Kidney tubule cell (primary cell): Measurements from ENCODE around the gene GAD1.
A peak's percentile ranks its signal among the peaks of the same experiment; 100 is the strongest.

Source experiments
- DNase-seq: peaks from one replicate; pipeline ENCODE4 v3.0.0-alpha.2; 2018; ENCODE audit warnings: low spot score

Gene GAD1

GRCh38 chr2:170818036-170818751, 1.5 kb downstream of the GAD1 start:
- DNase-seq: peak; percentile 15

GRCh38 chr2:170818752-170819470, 2.2 kb downstream of the GAD1 start:
- DNase-seq: no peak

- DNase-seq: no peak
Measured at GRCh38 chr2:170819680-170820664, 3.3 kb downstream of the GAD1 start.

- DNase-seq: no peak
Measured at GRCh38 chr2:170820757-170821530, 4.3 kb downstream of the GAD1 start.

GRCh38 chr2:170821531-170822289, 5.0 kb downstream of the GAD1 start:
- no peak for DNase-seq

- DNase-seq: no peak
Measured at GRCh38 chr2:170822290-170823087, 5.8 kb downstream of the GAD1 start.

- no peak for DNase-seq
Measured at GRCh38 chr2:170823088-170823897, 6.6 kb downstream of the GAD1 start.

GRCh38 chr2:170823898-170824215, 7.2 kb downstream of the GAD1 start:
- no peak for DNase-seq

GRCh38 chr2:170824526-170825015, 7.9 kb downstream of the GAD1 start:
- DNase-seq: no peak

GRCh38 chr2:170827841-170828532, 11.3 kb downstream of the GAD1 start:
- no peak for DNase-seq

- DNase-seq: no peak
Measured at GRCh38 chr2:170828533-170828916, 11.8 kb downstream of the GAD1 start.

GRCh38 chr2:170829036-170829435, 12.3 kb downstream of the GAD1 start:
- DNase-seq: no peak

GRCh38 chr2:170830166-170830565, 13.5 kb downstream of the GAD1 start:
- no peak for DNase-seq

GRCh38 chr2:170831115-170831514, 14.4 kb downstream of the GAD1 start:
- no peak for DNase-seq

- no peak for DNase-seq
Measured at GRCh38 chr2:170836027-170836426, 19.3 kb downstream of the GAD1 start.

GRCh38 chr2:170840717-170841210, 24.1 kb downstream of the GAD1 start:
- peak; percentile 16 for DNase-seq

- DNase-seq: peak; percentile 65
Measured at GRCh38 chr2:170842785-170843184, 26.1 kb downstream of the GAD1 start.

- peak; percentile 82 for DNase-seq
Measured at GRCh38 chr2:170843656-170844055, 27.0 kb downstream of the GAD1 start.
